Measurements from ENCODE around the gene PLOD1. TPM values are rescaled to one million over a fixed set of nuclear protein-coding genes. Genes with fewer than 3 reads are reported as not detected.

The PLOD1 gene
- total and polyA plus RNA-seq, 2 experiments from 2014 or later: 22.4 to 62.9 TPM

- Mint-ChIP-seq H3K27me3 (ENCODE audit: insufficient read depth, low read depth, poor library complexity) (peaks cover 7% of the 10 kb centered on the region), H3K27ac (no peak overlapping the region), H3K4me1 (peaks cover 3% of the 10 kb centered on the region; the same call in 1 of the 3 replicates), H3K9me3 (no peaks in the 10 kb centered on the region), H3K36me3 (ENCODE audit: low read depth) (no peaks in the 10 kb centered on the region), H3K4me3 (no peak overlapping the region)
- Histone ChIP-seq H3K79me2 (replicated peaks; ENCODE audit: insufficient read depth) (no peaks in the 10 kb centered on the region), H2AFZ (no peak overlapping the region), H3K9me2 (ENCODE audit: insufficient read depth) (no peaks in the 10 kb centered on the region), H3K36me3 (ENCODE audit: insufficient read depth) (no peaks in the 10 kb centered on the region), H3K27ac (ENCODE audit: low read depth) (no peak overlapping the region), H3K4me2 (no peak overlapping the region), H3K4me1 (ENCODE audit: insufficient read depth) (no peaks in the 10 kb centered on the region), H3F3A (replicated peaks; ENCODE audit: low read depth) (no peaks in the 10 kb centered on the region), H4K20me1 (replicated peaks; ENCODE audit: insufficient read depth) (no peaks in the 10 kb centered on the region), H3K27me3 (ENCODE audit: insufficient read depth) (no peaks in the 10 kb centered on the region), H3K4me3 (no peak overlapping the region)
- DNase-seq (ENCODE audit: low spot score) (no peak), ATAC-seq (peak; percentile 77)
- TF ChIP-seq EZH2phosphoT487 (IDR thresholded peaks at IDR 0.05; ENCODE audit: unreplicated experiment) (no peak), STAT1 (IDR thresholded peaks at IDR 0.05; ENCODE audit: unreplicated experiment) (no peak), ZNF331 (CRISPR knock-in tag; IDR thresholded peaks at IDR 0.05; ENCODE audit: low read depth) (no peak), ZNF462 (CRISPR knock-in tag; IDR thresholded peaks at IDR 0.05) (no peak), POLR2AphosphoS5 (IDR thresholded peaks at IDR 0.05; ENCODE audit: low read depth) (no peak), REST (IDR thresholded peaks at IDR 0.05; ENCODE audit: unreplicated experiment) (no peak), EZH2 (IDR thresholded peaks at IDR 0.05; ENCODE audit: low read depth, unreplicated experiment) (no peak), CTCF (conservative IDR thresholded peaks at IDR 0.05; ENCODE audit: low read depth in 2 of 2) (no peak), ETS1 (IDR thresholded peaks at IDR 0.05) (no peak), CREB1 (CRISPR knock-in tag; IDR thresholded peaks at IDR 0.05; ENCODE audit: low read depth) (no peak), NANOG (IDR thresholded peaks at IDR 0.05; ENCODE audit: borderline replicate concordance) (no peak)
Observed at GRCh38 chr1:11888877-11889208, 45.7 kb upstream of the PLOD1 start.
